Subcutaneous abdominal adipose tissue (tissue), 5 donors: Measurements from ENCODE around the gene STN1.
A peak's percentile ranks its signal among the peaks of the same experiment; 100 is the strongest.

ENCODE experiments used
- H3K27ac ChIP-seq: one replicate; pipeline ENCODE4 v1.7.0; 2013; ENCODE audit warnings: low read depth, mild to moderate bottlenecking, inconsistent platforms, low read length, moderate library complexity
- H3K27me3 ChIP-seq, 5 donors: one replicate each; pipeline ENCODE4 v1.7.0; 2013; ENCODE audit warnings: low read length in 5 of 5, inconsistent platforms in 1 of 5; ENCODE audit not compliant: control insufficient read depth in 5 of 5, insufficient read depth in 4 of 5
- H3K36me3 ChIP-seq, 5 donors: one replicate each; pipeline ENCODE4 v1.7.0; 2013; ENCODE audit warnings: low read length in 5 of 5; ENCODE audit not compliant: control insufficient read depth in 5 of 5, insufficient read depth in 5 of 5
- H3K4me1 ChIP-seq, 5 donors: one replicate each; pipeline ENCODE4 v1.7.0; 2013; ENCODE audit warnings: low read length in 5 of 5, mild to moderate bottlenecking in 3 of 5, moderate library complexity in 1 of 5; ENCODE audit not compliant: control insufficient read depth in 5 of 5, insufficient read depth in 5 of 5
- H3K4me3 ChIP-seq, 5 donors: one replicate each; pipeline ENCODE4 v1.7.0; 2013; ENCODE audit warnings: low read length in 5 of 5, low read depth in 1 of 5
- H3K9ac ChIP-seq, 5 donors: one replicate each; pipeline ENCODE4 v1.7.0; 2013; ENCODE audit warnings: low read length in 5 of 5, mild to moderate bottlenecking in 4 of 5, moderate library complexity in 3 of 5
- H3K9me3 ChIP-seq, 5 donors: one replicate each; pipeline ENCODE4 v1.7.0; 2013; ENCODE audit warnings: low read length in 5 of 5; ENCODE audit not compliant: control insufficient read depth in 5 of 5
- donor health status: healthy.
- donor health status: healthy.
- donor health status: healthy.
- donor health status: healthy.
- donor health status: healthy.

Gene STN1

GRCh38 chr10:103901299-103901698, 16.7 kb downstream of the STN1 start:
- peak overlapping the region in 1 of 5 donors; percentile 24 for H3K9ac ChIP-seq
- H3K4me3 ChIP-seq = no peak overlapping the region
- H3K4me1 ChIP-seq = peaks cover 5 to 29% (median 20%) of the 10 kb centered on the region in 5 donors
- H3K27ac ChIP-seq = no peak overlapping the region
- H3K27me3 ChIP-seq = no peaks in the 10 kb centered on the region
- peaks cover 13 to 37% (median 35%) of the 10 kb centered on the region in 5 donors for H3K36me3 ChIP-seq
- H3K9me3 ChIP-seq = no peaks in the 10 kb centered on the region

GRCh38 chr10:103899312-103899711, 18.7 kb downstream of the STN1 start:
- H3K36me3 ChIP-seq = peaks cover 4 to 33% (median 27%) of the 10 kb centered on the region in 5 donors
- peaks cover 19 to 43% (median 36%) of the 10 kb centered on the region in 5 donors for H3K4me1 ChIP-seq
- no peak overlapping the region for H3K27ac ChIP-seq

GRCh38 chr10:103897241-103897774, 20.7 kb downstream of the STN1 start:
- peaks cover 24 to 55% (median 51%) of the 10 kb centered on the region in 5 donors for H3K4me1 ChIP-seq
- H3K27ac ChIP-seq = peak overlapping the region; percentile 99

More at GRCh38 chr10:103899312-103899711, 18.7 kb downstream of the STN1 start:
- Histone ChIP-seq H3K9me3 (no peaks in the 10 kb centered on the region), H3K27me3 (no peaks in the 10 kb centered on the region), H3K4me3 (no peak overlapping the region), H3K9ac (no peak overlapping the region)

GRCh38 chr10:103896225-103896624, 21.8 kb downstream of the STN1 start:
- peaks cover 0 to 35% (median 33%) of the 10 kb centered on the region in 5 donors for H3K36me3 ChIP-seq
- H3K27me3 ChIP-seq = no peaks in the 10 kb centered on the region
- H3K9ac ChIP-seq = peak overlapping the region; percentile 4 to 61 (median 30)
- H3K4me3 ChIP-seq = peak overlapping the region in 2 of 5 donors; percentile 12 to 22
- H3K27ac ChIP-seq = peak overlapping the region; percentile 99
- peaks cover 24 to 55% (median 51%) of the 10 kb centered on the region in 5 donors for H3K4me1 ChIP-seq
- no peaks in the 10 kb centered on the region for H3K9me3 ChIP-seq

More at GRCh38 chr10:103897241-103897774, 20.7 kb downstream of the STN1 start:
- peaks cover 0 to 28% (median 24%) of the 10 kb centered on the region in 5 donors for H3K36me3 ChIP-seq
- no peaks in the 10 kb centered on the region for H3K9me3 ChIP-seq
- no peak overlapping the region for H3K4me3 ChIP-seq
- peak overlapping the region in 2 of 5 donors; percentile 19 to 82 for H3K9ac ChIP-seq
- no peaks in the 10 kb centered on the region for H3K27me3 ChIP-seq

GRCh38 chr10:103895411-103896186, 22.4 kb downstream of the STN1 start:
- H3K27me3 ChIP-seq = no peaks in the 10 kb centered on the region
- peaks cover 0 to 40% (median 39%) of the 10 kb centered on the region in 5 donors for H3K36me3 ChIP-seq
- peak overlapping the region; percentile 99 for H3K27ac ChIP-seq
- peak overlapping the region; percentile 4 to 61 (median 34) for H3K9ac ChIP-seq
- H3K4me3 ChIP-seq = peak overlapping the region in 3 of 5 donors; percentile 12 to 22 (median 12)
- peaks cover 24 to 58% (median 54%) of the 10 kb centered on the region in 5 donors for H3K4me1 ChIP-seq
- no peaks in the 10 kb centered on the region for H3K9me3 ChIP-seq

- peak overlapping the region in 1 of 5 donors; percentile 35 for H3K4me3 ChIP-seq
- no peaks in the 10 kb centered on the region for H3K27me3 ChIP-seq
- peaks cover 24 to 66% (median 54%) of the 10 kb centered on the region in 5 donors for H3K4me1 ChIP-seq
- no peaks in the 10 kb centered on the region for H3K9me3 ChIP-seq
- H3K27ac ChIP-seq = peak overlapping the region; percentile 99
- H3K9ac ChIP-seq = peak overlapping the region in 4 of 5 donors; percentile 6 to 70 (median 42)
- peaks cover 0 to 40% (median 35%) of the 10 kb centered on the region in 5 donors for H3K36me3 ChIP-seq
Measured at GRCh38 chr10:103894441-103894864, 23.5 kb downstream of the STN1 start.

- H3K9ac ChIP-seq = peak overlapping the region in 1 of 5 donors; percentile 6
- H3K4me1 ChIP-seq = peaks cover 24 to 66% (median 54%) of the 10 kb centered on the region in 5 donors
- H3K27me3 ChIP-seq = no peaks in the 10 kb centered on the region
- H3K36me3 ChIP-seq = peaks cover 0 to 37% (median 29%) of the 10 kb centered on the region in 5 donors
- H3K27ac ChIP-seq = peak overlapping the region; percentile 99
- H3K9me3 ChIP-seq = no peaks in the 10 kb centered on the region
- H3K4me3 ChIP-seq = no peak overlapping the region
Measured at GRCh38 chr10:103893817-103894216, 24.2 kb downstream of the STN1 start.

GRCh38 chr10:103892181-103892580, 25.8 kb downstream of the STN1 start:
- H3K4me3 ChIP-seq = no peak overlapping the region
- H3K27ac ChIP-seq = no peak overlapping the region
- H3K36me3 ChIP-seq = peaks cover under 1 to 37% (median 29%) of the 10 kb centered on the region in 5 donors
- no peak overlapping the region for H3K9ac ChIP-seq
- H3K27me3 ChIP-seq = no peaks in the 10 kb centered on the region
- no peaks in the 10 kb centered on the region for H3K9me3 ChIP-seq
- H3K4me1 ChIP-seq = peaks cover 28 to 58% (median 46%) of the 10 kb centered on the region in 5 donors

- H3K4me3 ChIP-seq = no peak overlapping the region
- H3K4me1 ChIP-seq = peaks cover 22 to 49% (median 31%) of the 10 kb centered on the region in 5 donors
- H3K36me3 ChIP-seq = peaks cover 5 to 42% (median 32%) of the 10 kb centered on the region in 5 donors
- no peaks in the 10 kb centered on the region for H3K27me3 ChIP-seq
- no peak overlapping the region for H3K27ac ChIP-seq
- no peak overlapping the region for H3K9ac ChIP-seq
- H3K9me3 ChIP-seq = no peaks in the 10 kb centered on the region
Measured at GRCh38 chr10:103890688-103891087, 27.3 kb downstream of the STN1 start.

GRCh38 chr10:103890194-103890658, 27.8 kb downstream of the STN1 start:
- H3K9ac ChIP-seq = no peak overlapping the region
- no peaks in the 10 kb centered on the region for H3K9me3 ChIP-seq
- peaks cover 5 to 41% (median 32%) of the 10 kb centered on the region in 5 donors for H3K36me3 ChIP-seq
- H3K27ac ChIP-seq = peak overlapping the region; percentile 47
- H3K4me3 ChIP-seq = no peak overlapping the region
- no peaks in the 10 kb centered on the region for H3K27me3 ChIP-seq
- H3K4me1 ChIP-seq = peaks cover 19 to 44% (median 28%) of the 10 kb centered on the region in 5 donors
